ENCODE data around the gene BPNT1. TPM values are rescaled to one million over a fixed set of nuclear protein-coding genes. Genes with fewer than 3 reads are reported as not detected.

The BPNT1 gene
- total and polyA plus RNA-seq, 2 of the 8 experiments (the other 6 are each of a cell fraction or from before 2014, with no cell fraction given), result 13.2 to 16.3 TPM

DNA sequence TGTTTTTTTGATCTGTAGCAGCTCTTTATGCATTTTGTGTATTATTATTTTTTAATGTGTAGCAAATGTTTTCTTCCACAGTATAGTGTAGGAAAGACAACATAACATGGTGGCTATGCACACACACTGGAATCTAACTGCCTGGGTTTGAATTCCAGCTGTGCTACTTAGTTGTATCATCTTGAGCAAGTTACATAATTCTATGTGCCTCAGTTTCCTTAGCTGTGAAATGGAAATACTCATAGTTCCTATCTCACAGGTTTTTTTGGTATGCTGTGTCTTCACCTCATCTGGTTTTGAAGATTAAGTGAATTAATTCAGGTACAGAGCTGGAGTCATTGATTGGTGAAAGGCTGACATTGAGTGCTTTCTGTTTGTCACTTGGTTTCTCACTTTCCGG, 3.1 kb upstream of the BPNT1 start:
- H3K18ac ChIP-seq (ENCODE audit: extremely low read depth, low read length), result no peak overlapping the region
- no peak overlapping the region for H2BK12ac ChIP-seq (ENCODE audit: low read depth, low read length)
- POLR2A ChIA-PET (ENCODE audit: partially characterized antibody), result interaction anchor here (2.6 kb wide), 1 partner anchor 258 kb away, joined by 7 read pairs; no protein-coding TSS in a partner anchor
- H3K9ac ChIP-seq (replicated peaks in 1 of 4; ENCODE audit: extremely low read depth in 1 of 4, low read depth in 3 of 4, low read length in 3 of 4), result no peak overlapping the region
- H3K14ac ChIP-seq (ENCODE audit: insufficient read length), result no peak overlapping the region
- FAIRE-seq (no peak), DNase-seq (ENCODE audit: low read depth in 1 of 2, low spot score in 2 of 2) (no peak)
- no peak overlapping the region for H3K27ac ChIP-seq (ENCODE audit: low read depth, low read length)
- 96% methylated on average over 1 of the region's 1 CpG; no CpG with 5 or more reads in 1 of the 2 experiments for WGBS, 2 experiments (ENCODE audit: extremely low coverage in 1 of 2, insufficient coverage in 1 of 2, insufficient read length in 1 of 2, insufficient replicate concordance in 2 of 2, low coverage in 1 of 2, low lambda C conversion rate in 2 of 2, missing lambda C conversion rate in 1 of 2)
- peaks cover 0 to 2% of the 10 kb centered on the region in 2 experiments for H4K20me1 ChIP-seq (replicated peaks in 1 of 2; ENCODE audit: control insufficient read depth in 1 of 2, insufficient read depth in 2 of 2, low read length in 2 of 2)
- peaks cover 9% of the 10 kb centered on the region for H3K23me2 ChIP-seq (ENCODE audit: low read depth, low read length)
- peaks cover 0 to 12% of the 10 kb centered on the region in 2 experiments; a peak in 2 of 4 replicates for H3K79me2 ChIP-seq (ENCODE audit: control insufficient read depth in 1 of 2, insufficient read depth in 2 of 2, low read length in 2 of 2)
- H3K4ac ChIP-seq (replicated peaks; ENCODE audit: insufficient read length, low read depth, low read length), result no peak overlapping the region
- no peak overlapping the region for H3K4me2 ChIP-seq (ENCODE audit: insufficient read depth in 1 of 2, low read depth in 2 of 2, low read length in 2 of 2)
- H2AK5ac ChIP-seq (ENCODE audit: low read depth, low read length), result no peak overlapping the region
- H2AFZ ChIP-seq (ENCODE audit: low read length), result no peak overlapping the region
- CTCF ChIA-PET (ENCODE audit: partially characterized antibody), result interaction anchor here (0.6 to 2.5 kb wide), 8 partner anchors 12 to 253 kb away, joined by 3 to 8 read pairs (median 3); no protein-coding TSS in a partner anchor
- H2BK120ac ChIP-seq (replicated peaks; ENCODE audit: low read depth, low read length), result no peak overlapping the region
- no peak overlapping the region for H2BK20ac ChIP-seq (ENCODE audit: low read length)
- H4K5ac ChIP-seq (ENCODE audit: insufficient read length, low read depth, low read length), result no peak overlapping the region
- H3K4me3 ChIP-seq (ENCODE audit: extremely low read depth in 1 of 4, insufficient read depth in 2 of 4, low read depth in 3 of 4, low read length in 4 of 4), result no peak overlapping the region
- H2BK5ac ChIP-seq (ENCODE audit: low read depth, low read length), result no peak overlapping the region
- H2BK15ac ChIP-seq (ENCODE audit: low read length), result no peak overlapping the region
- no peaks in the 10 kb centered on the region for H3K9me3 ChIP-seq (ENCODE audit: insufficient read depth in 2 of 2, low read depth in 1 of 2, low read length in 1 of 2)
- H3K56ac ChIP-seq (replicated peaks; ENCODE audit: insufficient read length, low read depth, low read length), result no peak overlapping the region
- no peaks in the 10 kb centered on the region for H3K27me3 ChIP-seq (replicated peaks in 1 of 4; ENCODE audit: control insufficient read depth in 3 of 4, extremely low read depth in 1 of 4, insufficient read depth in 3 of 4, low read length in 3 of 4)
- peaks cover 0 to 9% (median 3%) of the 10 kb centered on the region in 4 experiments; a peak in 3 of 8 replicates for H3K36me3 ChIP-seq (ENCODE audit: control insufficient read depth in 2 of 4, insufficient read depth in 4 of 4, low read length in 3 of 4)
- H3K79me1 ChIP-seq (ENCODE audit: low read depth, low read length), result no peaks in the 10 kb centered on the region
- no peak overlapping the region for H3K23ac ChIP-seq (ENCODE audit: insufficient read length)
- no peak overlapping the region for H4K91ac ChIP-seq (replicated peaks; ENCODE audit: insufficient read length, low read length)
- no peak overlapping the region for H4K8ac ChIP-seq (ENCODE audit: extremely low read depth, insufficient read depth, low read length)
- peaks cover 0 to 3% (median 0%) of the 10 kb centered on the region in 4 experiments; a peak in 2 of 7 replicates for H3K4me1 ChIP-seq (replicated peaks in 1 of 4; ENCODE audit: control insufficient read depth in 3 of 4, insufficient read depth in 4 of 4, low read length in 3 of 4)
- TF ChIP-seq JUN (IDR thresholded peaks at IDR 0.05; ENCODE audit: low read depth, low read length) (no peak), CHD1 (IDR thresholded peaks at IDR 0.05; ENCODE audit: low read depth, low read length) (no peak), NRF1 (IDR thresholded peaks at IDR 0.05; ENCODE audit: low read depth, low read length) (no peak), TAF1 (IDR thresholded peaks at IDR 0.05; ENCODE audit: low read depth, low read length) (no peak), RAD21 (IDR thresholded peaks at IDR 0.05 in 1 of 2, conservative IDR thresholded peaks at IDR 0.05 in 1 of 2; ENCODE audit: low read depth in 2 of 2, low read length in 2 of 2) (no peak), SUZ12 (IDR thresholded peaks at IDR 0.05; ENCODE audit: low read length) (no peak), NANOG (IDR thresholded peaks at IDR 0.05; ENCODE audit: insufficient read depth, low read depth, low read length, poor library complexity, severe bottlenecking) (no peak), POLR2AphosphoS5 (IDR thresholded peaks at IDR 0.05; ENCODE audit: low read depth, low read length) (no peak), EP300 (IDR thresholded peaks at IDR 0.05; ENCODE audit: borderline replicate concordance in 1 of 2, low read depth in 2 of 2, low read length in 2 of 2) (no peak), YY1 (IDR thresholded peaks at IDR 0.05; ENCODE audit: low read depth, low read length) (no peak), ZNF274 (IDR thresholded peaks at IDR 0.05; ENCODE audit: borderline replicate concordance, extremely low read depth, low read length) (no peak), FOSL1 (IDR thresholded peaks at IDR 0.05; ENCODE audit: insufficient read depth, low read depth, low read length) (no peak), RXRA (IDR thresholded peaks at IDR 0.05; ENCODE audit: insufficient read depth, low read depth, low read length) (no peak), BRCA1 (IDR thresholded peaks at IDR 0.05; ENCODE audit: low read depth, low read length) (no peak)
